GM12801 (cell line): ENCODE data around the gene ASIC2.

Source experiments
- CTCF ChIP-seq: IDR thresholded peaks from one replicate; pipeline ENCODE4 v1.5.1; 2011; ENCODE audit warnings: control low read depth; ENCODE audit not compliant: insufficient read length; ENCODE audit errors: extremely low read depth

The ASIC2 gene

GRCh38 chr17:33121756-33122155, 171.3 kb downstream of the ASIC2 start:
- TF ChIP-seq CTCF, result no peak

- no peak for TF ChIP-seq CTCF
These were observed 171.8 kb downstream of the ASIC2 start for GRCh38 chr17:33121272-33121671.

- no peak for TF ChIP-seq CTCF
These were observed 173.0 kb downstream of the ASIC2 start for GRCh38 chr17:33120103-33120502.

- TF ChIP-seq CTCF, result no peak
These were observed 174.6 kb downstream of the ASIC2 start for GRCh38 chr17:33118391-33119075.

- TF ChIP-seq CTCF, result no peak
These were observed 177.0 kb downstream of the ASIC2 start for GRCh38 chr17:33116021-33116551.

GRCh38 chr17:33115366-33115765, 177.7 kb downstream of the ASIC2 start:
- no peak for TF ChIP-seq CTCF

GRCh38 chr17:33113991-33114370, 179.1 kb downstream of the ASIC2 start:
- no peak for TF ChIP-seq CTCF
